Panc1 (cell line): ENCODE measurements around the gene SZT2. TPM values are rescaled to one million over a fixed set of nuclear protein-coding genes. Genes with fewer than 3 reads are reported as not detected.
"Not testable (repeated sequence)": the region's sequence is repeated elsewhere in the genome, so short reads cannot be mapped to it uniquely, and the experiment has no call there.

Source experiments
- ATAC-seq: fragments of 200-7000 bp; cut with Tn5 transposase; 2 replicates; pipeline ENCODE4 v1.9.1; 2020; ENCODE audit warnings: mild to moderate bottlenecking, moderate library complexity
- BruUV-seq: library from RNA; stranded (reverse); fragments of 400-500 nt; replicated peaks from 2 replicates; lab custom pipeline; 2021; lab: Mats Ljungman, UMichigan
- CTCF ChIA-PET: fragments of 300-600 bp; sonication (Branson Sonifier 250); formaldehyde crosslinking; loops from one replicate; lab custom pipeline; 2022; ENCODE audit warnings: antibody characterized with exemption; lab: Charles Lee
- POLR2A ChIA-PET: fragments of 300-600 bp; sonication (Branson Sonifier 250); formaldehyde crosslinking; loops from one replicate; lab custom pipeline; 2022; ENCODE audit warnings: antibody characterized with exemption; lab: Charles Lee
- DNase-seq: peaks from one replicate; pipeline ENCODE4 v3.0.0-alpha.2; 2010; ENCODE audit warnings: low read depth, low spot score
- H3K27ac ChIP-seq: 2 replicates; pipeline ENCODE4 v1.5.1; 2011; ENCODE audit warnings: mild to moderate bottlenecking, low read length, inconsistent platforms
- H3K27me3 ChIP-seq: fragments of 200-500 bp; sonication (Bioruptor generic); 2 replicates; pipeline ENCODE4 v1.6.0; 2014; ENCODE audit warnings: low read length, inconsistent platforms; ENCODE audit not compliant: control insufficient read depth, insufficient read depth
- H3K36me3 ChIP-seq: fragments of 200-500 bp; sonication (Bioruptor generic); 2 replicates; pipeline ENCODE4 v1.5.1; 2014; ENCODE audit warnings: inconsistent platforms, mild to moderate bottlenecking, low read length, moderate library complexity; ENCODE audit not compliant: control insufficient read depth, insufficient read depth
- H3K4me1 ChIP-seq: 2 replicates; pipeline ENCODE4 v1.5.1; 2011; ENCODE audit warnings: inconsistent platforms, mild to moderate bottlenecking, low read length, moderate library complexity; ENCODE audit not compliant: control insufficient read depth, insufficient read depth
- H3K4me3 ChIP-seq, 2 experiments: 2 replicates each; pipeline ENCODE4 v1.5.1; 2011 to 2012; ENCODE audit warnings: low read depth in 2 of 2, low read length in 2 of 2, mild to moderate bottlenecking in 2 of 2, inconsistent platforms in 1 of 2, moderate library complexity in 1 of 2
- H3K9me3 ChIP-seq: fragments of 200-500 bp; sonication (Bioruptor generic); 2 replicates; pipeline ENCODE4 v1.5.1; 2014; ENCODE audit warnings: low read depth, mild to moderate bottlenecking, inconsistent platforms, low read length, moderate library complexity; ENCODE audit not compliant: control insufficient read depth, insufficient read depth
- CTCF ChIP-seq: fragments of 450-650 bp; IDR thresholded peaks from 2 replicates; pipeline ENCODE4 v1.5.1; 2017; ENCODE audit warnings: mild to moderate bottlenecking
- POLR2AphosphoS5 ChIP-seq: IDR thresholded peaks from 2 replicates; pipeline ENCODE4 v1.6.1; 2012; ENCODE audit warnings: mild to moderate bottlenecking, low read depth, low read length, moderate library complexity
- SIN3A ChIP-seq: IDR thresholded peaks from 2 replicates; pipeline ENCODE4 v1.6.1; 2012; ENCODE audit warnings: low read depth, mild to moderate bottlenecking, low read length, moderate library complexity, borderline replicate concordance; ENCODE audit not compliant: insufficient read depth
- TCF7L2 ChIP-seq: IDR thresholded peaks from 2 replicates; pipeline ENCODE4 v1.6.1; 2011; ENCODE audit warnings: mild to moderate bottlenecking, low read depth, low read length, inconsistent platforms
- in situ Hi-C: cut with HindIII; loops from 2 replicates; pipeline ENCODE4 v1.10.0; 2016; ENCODE audit warnings: low sequenced_read_pairs, low pct_unique_long_range_greater_than_20kb
- intact Hi-C: fragments of 100-400 bp; cut with micrococcal nuclease; formaldehyde crosslinking; loops from one replicate; pipeline ENCODE4 v1.10.0; 2022; ENCODE audit not compliant: unreplicated experiment
- total RNA-seq: library from RNA; stranded (reverse); gene quantifications from one replicate; pipeline ENCODE4 v1.2.1, GENCODE V29; 2021; ENCODE audit not compliant: unreplicated experiment
- TF ChIP-seq, protein P1 (sequence below), 2 experiments: IDR thresholded peaks; 2 replicates each; pipeline ENCODE4 v1.6.1; 2011 to 2012; ENCODE audit warnings: low read depth in 2 of 2, control low read depth in 1 of 2, low read length in 1 of 2, mild to moderate bottlenecking in 1 of 2, moderate library complexity in 1 of 2; ENCODE audit not compliant: insufficient read depth in 1 of 2

The SZT2 gene
- total RNA-seq, 1 experiment from 2014 or later, result 40.2 TPM

- intact Hi-C loops, result no loop called here
- no peaks in the 10 kb centered on the region for H3K36me3 ChIP-seq
- DNase-seq (no peak), ATAC-seq (no peak)
- CTCF ChIA-PET, result no interaction called here
- TF ChIP-seq TCF7L2 (no peak), SIN3A (no peak), POLR2AphosphoS5 (no peak), CTCF (no peak)
- TF ChIP-seq, protein P1, sequence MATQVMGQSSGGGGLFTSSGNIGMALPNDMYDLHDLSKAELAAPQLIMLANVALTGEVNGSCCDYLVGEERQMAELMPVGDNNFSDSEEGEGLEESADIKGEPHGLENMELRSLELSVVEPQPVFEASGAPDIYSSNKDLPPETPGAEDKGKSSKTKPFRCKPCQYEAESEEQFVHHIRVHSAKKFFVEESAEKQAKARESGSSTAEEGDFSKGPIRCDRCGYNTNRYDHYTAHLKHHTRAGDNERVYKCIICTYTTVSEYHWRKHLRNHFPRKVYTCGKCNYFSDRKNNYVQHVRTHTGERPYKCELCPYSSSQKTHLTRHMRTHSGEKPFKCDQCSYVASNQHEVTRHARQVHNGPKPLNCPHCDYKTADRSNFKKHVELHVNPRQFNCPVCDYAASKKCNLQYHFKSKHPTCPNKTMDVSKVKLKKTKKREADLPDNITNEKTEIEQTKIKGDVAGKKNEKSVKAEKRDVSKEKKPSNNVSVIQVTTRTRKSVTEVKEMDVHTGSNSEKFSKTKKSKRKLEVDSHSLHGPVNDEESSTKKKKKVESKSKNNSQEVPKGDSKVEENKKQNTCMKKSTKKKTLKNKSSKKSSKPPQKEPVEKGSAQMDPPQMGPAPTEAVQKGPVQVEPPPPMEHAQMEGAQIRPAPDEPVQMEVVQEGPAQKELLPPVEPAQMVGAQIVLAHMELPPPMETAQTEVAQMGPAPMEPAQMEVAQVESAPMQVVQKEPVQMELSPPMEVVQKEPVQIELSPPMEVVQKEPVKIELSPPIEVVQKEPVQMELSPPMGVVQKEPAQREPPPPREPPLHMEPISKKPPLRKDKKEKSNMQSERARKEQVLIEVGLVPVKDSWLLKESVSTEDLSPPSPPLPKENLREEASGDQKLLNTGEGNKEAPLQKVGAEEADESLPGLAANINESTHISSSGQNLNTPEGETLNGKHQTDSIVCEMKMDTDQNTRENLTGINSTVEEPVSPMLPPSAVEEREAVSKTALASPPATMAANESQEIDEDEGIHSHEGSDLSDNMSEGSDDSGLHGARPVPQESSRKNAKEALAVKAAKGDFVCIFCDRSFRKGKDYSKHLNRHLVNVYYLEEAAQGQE (IDR thresholded peaks at IDR 0.05; ENCODE audit: insufficient read depth in 1 of 2, low read depth in 2 of 2, low read length in 1 of 2), result no peak
- no peak overlapping the region for H3K27ac ChIP-seq
- no peak overlapping the region for H3K4me3 ChIP-seq
- peaks cover under 1% of the 10 kb centered on the region; the same call in 1 of the 2 replicates for H3K9me3 ChIP-seq
- POLR2A ChIA-PET, result no interaction called here
- in situ Hi-C loops, result no loop called here
- H3K27me3 ChIP-seq, result no peaks in the 10 kb centered on the region
- BruUV-seq, result no TSS peak
- peaks cover 6% of the 10 kb centered on the region for H3K4me1 ChIP-seq
Observed at GRCh38 chr1:43472087-43472462, 82.4 kb downstream of the SZT2 start.

GRCh38 chr1:43472463-43473151 is 82.9 kb downstream of the SZT2 start:
- in situ Hi-C loops, CTCF ChIA-PET, POLR2A ChIA-PET, H3K9me3 ChIP-seq, H3K4me3 ChIP-seq, BruUV-seq, intact Hi-C loops, H3K4me1 ChIP-seq, H3K36me3 ChIP-seq, H3K27me3 ChIP-seq: not testable (repeated sequence)
- ATAC-seq (peak; percentile 87), DNase-seq (peak; percentile 46)
- 0 out of 2 replicates have a peak overlapping the region, but pooled peaks have one; percentile 23 for H3K27ac ChIP-seq

- CTCF ChIA-PET, result no interaction called here
- DNase-seq (no peak), ATAC-seq (no peak)
- in situ Hi-C loops, result no loop called here
- Histone ChIP-seq H3K4me1 (peaks cover 6% of the 10 kb centered on the region), H3K9me3 (peaks cover 4% of the 10 kb centered on the region; the same call in 1 of the 2 replicates), H3K36me3 (no peaks in the 10 kb centered on the region), H3K27me3 (no peaks in the 10 kb centered on the region), H3K27ac (no peak overlapping the region), H3K4me3 (no peak overlapping the region)
- TF ChIP-seq POLR2AphosphoS5 (no peak), TCF7L2 (no peak), SIN3A (no peak), CTCF (no peak)
- TF ChIP-seq, protein P1 (IDR thresholded peaks at IDR 0.05; ENCODE audit: insufficient read depth in 1 of 2, low read depth in 2 of 2, low read length in 1 of 2), result no peak
- POLR2A ChIA-PET, result interaction anchor here (0.6 kb wide), 1 partner anchor 20 kb away, joined by 3 read pairs; the partner anchor contains the start of gene HYI
- BruUV-seq, result no TSS peak
- intact Hi-C loops, result no loop called here
Observed at GRCh38 chr1:43473463-43473862, 83.8 kb downstream of the SZT2 start.
